ENCODE data around the gene ZNF878.
A peak's percentile ranks its signal among the peaks of the same experiment; 100 is the strongest.
"Not testable (repeated sequence)": the region's sequence is repeated elsewhere in the genome, so short reads cannot be mapped to it uniquely, and the experiment has no call there.

The ZNF878 gene

GRCh38 chr19:12090807-12091206 lies 38.0 kb upstream of the ZNF878 start:
- DNase-seq (ENCODE audit: insufficient read length, low spot score) (peak; percentile 69), FAIRE-seq (no peak)
- peak; percentile 58 for TF ChIP-seq CTCF (IDR thresholded peaks at IDR 0.05; ENCODE audit: insufficient read depth, missing control alignments)

GRCh38 chr19:12085074-12085818 lies 32.5 kb upstream of the ZNF878 start:
- no peak for TF ChIP-seq CTCF (IDR thresholded peaks at IDR 0.05; ENCODE audit: insufficient read depth, missing control alignments)
- FAIRE-seq: no peak
- DNase-seq (ENCODE audit: insufficient read length, low spot score): no peak

GRCh38 chr19:12083336-12083735 lies 30.6 kb upstream of the ZNF878 start:
- DNase-seq (ENCODE audit: insufficient read length, low spot score); FAIRE-seq: not testable (repeated sequence)

GRCh38 chr19:12077375-12077774 lies 24.6 kb upstream of the ZNF878 start:
- no peak for FAIRE-seq
- TF ChIP-seq CTCF (IDR thresholded peaks at IDR 0.05; ENCODE audit: insufficient read depth, missing control alignments): no peak
- DNase-seq (ENCODE audit: insufficient read length, low spot score): no peak

GRCh38 chr19:12076331-12076730 lies 23.6 kb upstream of the ZNF878 start:
- not testable (repeated sequence) for FAIRE-seq; DNase-seq (ENCODE audit: insufficient read length, low spot score)

- DNase-seq (ENCODE audit: insufficient read length, low spot score): no peak
- no peak for FAIRE-seq
- no peak for TF ChIP-seq CTCF (IDR thresholded peaks at IDR 0.05; ENCODE audit: insufficient read depth, missing control alignments)
Observed at GRCh38 chr19:12075538-12076139, 22.9 kb upstream of the ZNF878 start.

GRCh38 chr19:12064590-12065538 lies 12.1 kb upstream of the ZNF878 start, which contains the start of gene ZNF844:
Gene ZNF844 (plus strand): TSS chr19:12064731. CDS start chr19:12064874, 143 bp downstream.
- DNase-seq (ENCODE audit: insufficient read length, low spot score): peak; percentile 77
- FAIRE-seq: no peak
- no peak for TF ChIP-seq CTCF (IDR thresholded peaks at IDR 0.05; ENCODE audit: insufficient read depth, missing control alignments)

Measured in D721Med (cell line).